HG03575 (cell line): ENCODE results near the gene VWA5B1.
"Not testable (repeated sequence)": the region's sequence is repeated elsewhere in the genome, so short reads cannot be mapped to it uniquely, and the experiment has no call there.

Experiments
- ATAC-seq: cut with Tn5 transposase; IDR thresholded peaks from one replicate; pipeline ENCODE4 v1.9.1; 2021; ENCODE audit not compliant: unreplicated experiment, insufficient number of reproducible peaks, low FRiP score; ENCODE audit errors: extremely low read depth

The VWA5B1 gene, protein sequence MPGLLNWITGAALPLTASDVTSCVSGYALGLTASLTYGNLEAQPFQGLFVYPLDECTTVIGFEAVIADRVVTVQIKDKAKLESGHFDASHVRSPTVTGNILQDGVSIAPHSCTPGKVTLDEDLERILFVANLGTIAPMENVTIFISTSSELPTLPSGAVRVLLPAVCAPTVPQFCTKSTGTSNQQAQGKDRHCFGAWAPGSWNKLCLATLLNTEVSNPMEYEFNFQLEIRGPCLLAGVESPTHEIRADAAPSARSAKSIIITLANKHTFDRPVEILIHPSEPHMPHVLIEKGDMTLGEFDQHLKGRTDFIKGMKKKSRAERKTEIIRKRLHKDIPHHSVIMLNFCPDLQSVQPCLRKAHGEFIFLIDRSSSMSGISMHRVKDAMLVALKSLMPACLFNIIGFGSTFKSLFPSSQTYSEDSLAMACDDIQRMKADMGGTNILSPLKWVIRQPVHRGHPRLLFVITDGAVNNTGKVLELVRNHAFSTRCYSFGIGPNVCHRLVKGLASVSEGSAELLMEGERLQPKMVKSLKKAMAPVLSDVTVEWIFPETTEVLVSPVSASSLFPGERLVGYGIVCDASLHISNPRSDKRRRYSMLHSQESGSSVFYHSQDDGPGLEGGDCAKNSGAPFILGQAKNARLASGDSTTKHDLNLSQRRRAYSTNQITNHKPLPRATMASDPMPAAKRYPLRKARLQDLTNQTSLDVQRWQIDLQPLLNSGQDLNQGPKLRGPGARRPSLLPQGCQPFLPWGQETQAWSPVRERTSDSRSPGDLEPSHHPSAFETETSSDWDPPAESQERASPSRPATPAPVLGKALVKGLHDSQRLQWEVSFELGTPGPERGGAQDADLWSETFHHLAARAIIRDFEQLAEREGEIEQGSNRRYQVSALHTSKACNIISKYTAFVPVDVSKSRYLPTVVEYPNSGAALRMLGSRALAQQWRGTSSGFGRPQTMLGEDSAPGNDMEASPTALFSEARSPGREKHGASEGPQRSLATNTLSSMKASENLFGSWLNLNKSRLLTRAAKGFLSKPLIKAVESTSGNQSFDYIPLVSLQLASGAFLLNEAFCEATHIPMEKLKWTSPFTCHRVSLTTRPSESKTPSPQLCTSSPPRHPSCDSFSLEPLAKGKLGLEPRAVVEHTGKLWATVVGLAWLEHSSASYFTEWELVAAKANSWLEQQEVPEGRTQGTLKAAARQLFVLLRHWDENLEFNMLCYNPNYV

DNA sequence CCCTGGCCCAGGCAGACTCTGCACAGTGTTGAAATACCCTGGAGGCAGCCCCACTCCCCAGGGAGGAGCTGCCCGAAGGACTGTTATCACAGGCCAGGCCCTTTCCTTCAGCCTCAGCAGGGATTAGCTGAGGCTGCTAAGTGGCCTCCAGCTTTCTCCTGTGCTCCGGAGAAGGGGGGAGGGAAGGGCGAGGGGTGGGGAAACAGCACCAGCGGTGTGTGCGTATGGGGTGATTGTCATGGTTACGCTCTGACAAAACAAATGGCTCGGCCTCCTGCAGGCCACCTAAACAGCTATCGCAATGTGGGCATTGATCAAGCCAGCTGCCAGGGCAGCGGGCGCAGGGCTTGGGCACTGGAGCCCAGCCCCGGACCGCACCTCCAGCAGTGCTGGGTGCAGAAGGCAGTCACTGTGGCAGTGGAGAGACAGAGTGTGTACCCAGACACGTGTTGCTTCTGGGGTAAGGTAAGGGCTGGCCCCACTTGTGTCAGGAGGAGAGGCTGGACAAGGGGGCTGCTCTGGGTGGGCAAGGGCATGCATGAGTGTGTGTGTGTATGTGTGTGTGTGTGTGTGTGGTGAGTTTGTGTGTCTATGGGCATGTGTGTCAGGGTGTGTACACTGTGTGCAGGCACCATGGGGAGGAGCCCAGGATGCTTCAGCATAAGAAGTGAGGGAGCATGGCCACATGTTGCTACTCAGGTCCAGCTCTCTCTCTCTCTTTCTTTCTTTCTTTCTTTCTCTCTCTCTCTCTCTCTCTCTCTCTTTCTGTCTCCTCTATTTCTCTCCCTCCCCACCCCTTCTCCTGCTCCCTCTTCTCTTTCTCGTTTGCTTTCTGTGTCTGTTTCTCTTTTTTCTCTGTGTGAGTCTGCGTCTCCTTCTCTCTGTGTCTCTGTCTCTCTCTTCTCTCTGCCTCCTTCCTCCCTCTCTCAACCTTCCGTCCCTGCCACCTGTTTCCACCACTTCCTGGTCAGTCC lies at the start of gene VWA5B1:
Gene VWA5B1, plus strand, starts transcription at position 252 of the 974 bp plus-strand sequence. CDS start 19,727 bp downstream, outside the sequence.
- no peak for ATAC-seq

DNA sequence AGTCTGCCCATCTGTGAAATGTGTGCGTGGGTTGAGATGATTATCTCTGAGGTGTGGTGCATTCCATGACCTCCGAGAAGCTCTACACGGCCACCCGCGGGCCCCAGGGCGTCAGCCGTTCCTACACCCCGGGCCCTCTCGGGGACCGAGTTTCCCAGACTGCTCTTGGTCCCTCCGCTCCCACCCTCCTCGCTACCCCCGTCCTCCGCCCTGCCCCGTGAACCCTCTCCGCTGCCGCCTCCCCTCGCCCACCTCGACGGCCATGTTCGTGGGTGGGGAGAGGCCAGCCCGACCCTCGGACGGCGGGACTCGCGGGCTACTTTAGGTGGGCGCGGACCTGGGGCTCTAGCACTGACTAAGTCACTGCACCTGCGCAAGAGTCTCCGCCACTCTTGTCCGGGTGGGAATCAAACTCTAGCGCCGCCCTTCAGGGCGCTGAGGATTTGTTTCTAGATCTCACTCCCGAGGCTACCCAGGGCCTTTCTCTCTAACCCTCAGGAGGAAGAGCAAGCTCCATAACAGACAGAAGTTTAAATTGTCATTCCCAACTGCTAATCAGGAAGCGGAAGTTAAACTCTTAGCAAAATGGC lies 47.7 kb upstream of the VWA5B1 start:
- ATAC-seq: no peak

DNA sequence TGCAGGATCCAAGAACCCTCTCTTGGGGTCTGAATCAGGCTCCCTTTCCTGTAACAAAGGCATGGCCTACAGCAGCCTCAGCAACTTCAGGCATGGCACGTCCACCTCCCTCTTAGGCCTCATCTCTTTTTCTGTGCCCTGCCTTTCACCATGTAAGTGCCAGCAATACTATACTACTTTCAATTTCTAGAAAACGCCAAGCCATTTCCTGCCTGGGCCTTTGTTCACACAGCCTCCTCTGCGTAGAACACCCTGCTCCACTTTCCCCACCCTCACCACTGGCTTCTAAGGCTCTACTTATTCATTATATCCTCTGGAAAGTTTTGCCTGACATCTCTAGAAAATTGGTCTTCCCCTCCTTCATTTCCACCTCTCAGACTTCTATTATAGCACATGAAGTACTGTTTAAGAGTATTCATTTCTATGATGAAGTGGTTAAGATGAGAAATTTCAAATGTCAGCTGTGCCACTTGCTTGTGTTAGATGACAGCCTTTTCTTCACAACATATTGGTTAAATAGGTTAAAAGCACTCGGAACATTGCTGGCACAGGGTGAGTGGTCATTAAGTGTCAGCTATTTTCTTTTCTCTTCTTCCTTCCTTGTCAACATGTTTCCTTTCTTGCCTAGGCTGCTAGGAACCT lies 41.6 kb upstream of the VWA5B1 start:
- ATAC-seq: no peak

DNA sequence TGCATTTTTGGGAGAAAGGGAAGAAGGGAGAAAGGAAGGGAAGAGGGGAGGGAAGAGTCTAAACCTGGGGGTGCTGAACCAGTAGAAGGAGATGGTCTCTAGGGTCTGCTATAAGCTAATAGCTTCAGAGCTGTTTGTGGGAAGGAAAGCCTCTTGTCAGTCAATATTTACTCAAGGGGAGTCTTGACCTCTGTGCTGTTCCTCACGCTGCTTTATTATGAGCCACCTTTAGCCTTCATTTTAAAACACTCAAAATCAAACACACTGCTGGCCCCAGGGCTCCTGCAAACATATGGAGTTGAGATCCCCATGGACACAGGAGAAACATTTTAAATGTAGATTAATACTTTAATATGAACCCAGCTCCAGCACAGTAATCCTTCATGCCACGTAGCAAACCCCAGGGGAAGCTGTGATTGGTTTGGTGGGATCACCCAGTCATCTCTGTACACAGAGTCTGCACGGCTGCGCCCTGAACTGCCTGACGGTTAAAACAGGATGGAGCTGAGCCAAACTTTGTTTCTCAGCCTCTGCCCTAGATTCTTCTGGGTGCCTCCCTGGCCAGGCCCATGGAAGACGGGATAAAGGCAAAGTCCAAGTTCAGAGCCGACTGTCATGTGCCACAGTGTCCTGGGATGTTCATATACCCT lies 40.2 kb upstream of the VWA5B1 start:
- ATAC-seq: no peak

DNA sequence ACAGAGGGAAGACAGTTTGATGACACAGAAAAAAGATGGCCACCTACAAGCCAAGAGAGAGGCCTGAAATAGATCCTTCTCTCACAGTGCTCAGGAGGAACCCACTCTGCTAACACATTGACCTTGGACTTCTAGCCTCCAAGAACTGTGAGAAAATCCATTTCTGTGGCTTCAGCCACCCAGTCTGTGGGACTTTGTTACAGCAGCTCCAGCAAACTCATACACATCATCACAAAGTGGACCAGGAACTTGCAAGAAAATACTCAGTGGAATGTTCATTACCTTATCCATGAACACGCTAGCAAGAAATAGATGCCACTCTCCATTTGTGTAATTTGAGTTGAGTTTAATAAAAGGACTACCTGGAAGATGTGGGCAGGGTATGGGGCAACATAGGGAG lies 38.1 kb upstream of the VWA5B1 start:
- ATAC-seq: no peak

DNA sequence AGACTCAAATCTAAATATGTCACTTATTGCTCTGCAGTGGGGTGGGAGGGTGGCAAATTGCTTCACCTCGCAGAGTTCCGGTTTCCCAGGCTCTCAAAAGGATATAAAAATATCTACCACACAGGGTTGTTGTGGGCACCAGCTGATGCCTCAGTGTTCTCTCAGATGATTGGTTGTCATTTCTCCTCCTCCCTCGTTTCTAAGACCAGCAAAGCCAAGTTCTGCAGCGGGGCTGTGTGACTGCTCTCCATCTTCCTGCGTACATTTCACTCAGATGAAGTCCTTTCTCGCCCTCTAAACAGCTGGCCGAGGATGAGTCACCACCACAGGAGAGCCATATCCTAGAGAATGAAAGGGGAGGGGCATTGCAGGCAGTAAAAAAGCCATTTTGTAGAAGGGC lies 35.0 kb upstream of the VWA5B1 start:
- no peak for ATAC-seq

DNA sequence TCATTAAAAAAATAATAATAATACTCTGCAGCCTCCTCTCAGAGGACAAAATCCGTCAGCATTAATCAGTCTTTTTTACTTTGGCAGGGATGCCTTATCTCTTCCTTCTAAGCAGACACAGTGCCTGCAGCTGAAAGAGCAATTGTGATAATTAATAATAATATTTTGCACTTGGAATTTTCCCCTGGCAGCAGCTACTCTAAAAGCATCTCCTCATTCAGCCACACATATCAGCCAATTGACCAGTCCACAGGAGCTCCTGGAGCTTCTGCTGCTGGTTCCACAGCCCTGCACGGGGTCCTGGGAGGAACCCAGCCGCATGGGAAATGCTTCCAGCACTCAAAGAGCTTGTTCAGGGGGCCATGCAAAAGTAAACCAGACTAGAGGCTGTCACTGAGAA lies 31.0 kb upstream of the VWA5B1 start:
- ATAC-seq: no peak

DNA sequence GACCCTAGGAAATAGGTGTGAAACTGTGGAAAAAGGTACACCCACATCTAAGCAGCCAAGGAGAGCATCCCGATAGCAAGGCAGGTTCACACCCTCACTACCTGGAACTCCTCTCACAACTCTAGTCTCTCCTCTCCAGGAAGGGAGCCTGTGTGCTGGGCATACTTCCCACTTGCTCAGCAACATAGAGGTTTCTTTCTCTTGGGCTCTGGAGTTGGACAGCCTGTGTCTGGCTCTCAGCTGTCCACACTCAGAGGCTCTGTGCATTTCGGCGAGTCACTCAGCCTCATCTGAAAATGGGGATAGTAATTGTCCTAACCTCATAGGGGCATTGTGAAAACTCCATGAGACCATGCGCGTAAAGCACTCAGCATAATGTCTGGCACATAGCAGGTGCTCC lies 29.6 kb upstream of the VWA5B1 start:
- no peak for ATAC-seq

DNA sequence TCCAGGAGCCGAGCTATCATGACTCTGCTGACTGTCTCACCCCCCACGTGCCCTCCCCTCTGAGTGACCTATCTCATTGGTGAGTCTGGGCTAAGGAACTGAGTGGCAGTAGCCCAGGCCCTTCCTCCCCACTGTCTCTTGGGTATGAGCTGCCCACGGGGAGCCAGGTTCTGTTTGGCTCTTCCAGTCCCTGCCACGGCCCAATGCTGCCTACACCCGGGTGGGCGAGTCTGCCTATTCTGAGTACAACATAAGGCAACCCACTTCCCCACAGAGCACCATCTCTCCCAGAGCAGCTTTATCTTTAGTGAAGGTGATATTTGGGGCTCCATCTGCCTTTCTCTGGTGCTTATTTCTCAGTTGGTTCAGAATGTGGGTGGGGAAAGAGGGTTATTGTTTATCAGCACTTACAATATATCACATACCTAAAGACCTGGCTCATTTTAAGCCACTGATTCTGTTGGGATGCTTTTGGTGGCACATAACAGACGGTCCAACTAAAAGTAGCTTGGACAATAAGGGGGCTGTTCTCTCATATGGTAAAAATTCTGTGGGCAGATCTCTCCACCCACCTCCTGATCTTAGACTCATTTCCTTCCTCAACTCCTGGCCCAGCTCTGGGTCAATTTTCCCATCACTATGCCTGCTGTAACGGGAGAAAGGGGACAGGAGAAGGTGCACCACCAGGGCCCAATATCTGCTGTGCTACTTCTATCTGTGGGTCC lies 27.7 kb upstream of the VWA5B1 start:
- ATAC-seq: no peak

DNA sequence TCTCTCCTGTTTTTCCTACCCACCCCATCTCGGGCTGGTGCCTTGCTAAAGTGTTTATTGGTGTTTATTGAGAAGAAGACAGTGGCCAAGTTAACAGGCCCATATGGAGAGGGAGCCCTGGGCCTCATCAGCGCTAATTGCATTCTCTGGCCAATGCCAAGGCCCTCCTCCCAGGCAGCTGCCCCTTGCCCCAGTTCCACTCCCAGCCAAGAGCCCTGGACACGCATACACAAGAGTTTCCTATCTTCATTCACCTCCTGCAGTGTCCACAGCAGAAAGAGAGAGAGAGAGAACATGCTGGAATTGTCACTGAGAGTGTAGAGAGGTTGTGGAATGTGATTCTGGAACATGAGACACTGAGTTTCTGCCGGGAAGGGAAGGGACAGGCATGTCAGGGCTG lies 25.4 kb upstream of the VWA5B1 start:
- no peak for ATAC-seq

DNA sequence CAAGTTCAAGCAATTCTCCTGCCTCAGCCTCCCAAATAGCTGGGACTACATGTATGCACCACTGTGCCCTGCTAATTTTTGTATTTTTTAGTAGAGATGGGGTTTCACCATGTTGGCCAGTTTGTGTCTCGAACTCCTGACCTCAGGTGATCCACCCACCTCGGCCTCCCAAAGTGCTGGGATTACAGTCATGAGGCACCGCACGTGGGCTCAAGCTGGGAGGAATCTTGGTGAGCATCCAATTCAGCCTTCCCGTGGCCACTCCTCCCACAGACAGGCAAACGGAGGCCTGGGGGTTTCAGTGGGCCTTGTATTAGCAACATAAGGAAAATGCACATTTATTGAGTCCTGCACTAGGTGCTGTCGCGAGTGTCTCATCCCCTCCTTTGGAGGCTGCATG lies 24.5 kb upstream of the VWA5B1 start:
- ATAC-seq: no peak

DNA sequence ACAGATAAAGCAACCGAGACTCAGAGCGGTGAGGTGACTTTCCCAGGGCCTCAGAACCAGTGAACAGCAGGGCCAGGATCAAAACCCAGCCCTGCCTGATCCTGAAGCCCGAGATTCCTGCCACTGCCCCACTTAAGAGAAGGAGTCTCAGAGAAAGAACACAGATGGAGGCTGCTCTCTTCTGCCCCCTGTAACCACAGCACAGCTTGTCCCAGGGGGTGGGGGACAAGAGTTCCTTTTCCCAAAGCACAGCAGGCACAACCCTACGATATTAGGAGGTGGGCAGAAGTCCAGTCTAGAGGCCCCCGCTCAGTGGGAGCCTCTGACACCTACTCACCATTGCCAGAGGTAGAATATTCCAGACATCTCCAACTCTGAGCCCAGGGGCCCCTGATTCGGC lies 24.0 kb upstream of the VWA5B1 start:
- no peak for ATAC-seq

DNA sequence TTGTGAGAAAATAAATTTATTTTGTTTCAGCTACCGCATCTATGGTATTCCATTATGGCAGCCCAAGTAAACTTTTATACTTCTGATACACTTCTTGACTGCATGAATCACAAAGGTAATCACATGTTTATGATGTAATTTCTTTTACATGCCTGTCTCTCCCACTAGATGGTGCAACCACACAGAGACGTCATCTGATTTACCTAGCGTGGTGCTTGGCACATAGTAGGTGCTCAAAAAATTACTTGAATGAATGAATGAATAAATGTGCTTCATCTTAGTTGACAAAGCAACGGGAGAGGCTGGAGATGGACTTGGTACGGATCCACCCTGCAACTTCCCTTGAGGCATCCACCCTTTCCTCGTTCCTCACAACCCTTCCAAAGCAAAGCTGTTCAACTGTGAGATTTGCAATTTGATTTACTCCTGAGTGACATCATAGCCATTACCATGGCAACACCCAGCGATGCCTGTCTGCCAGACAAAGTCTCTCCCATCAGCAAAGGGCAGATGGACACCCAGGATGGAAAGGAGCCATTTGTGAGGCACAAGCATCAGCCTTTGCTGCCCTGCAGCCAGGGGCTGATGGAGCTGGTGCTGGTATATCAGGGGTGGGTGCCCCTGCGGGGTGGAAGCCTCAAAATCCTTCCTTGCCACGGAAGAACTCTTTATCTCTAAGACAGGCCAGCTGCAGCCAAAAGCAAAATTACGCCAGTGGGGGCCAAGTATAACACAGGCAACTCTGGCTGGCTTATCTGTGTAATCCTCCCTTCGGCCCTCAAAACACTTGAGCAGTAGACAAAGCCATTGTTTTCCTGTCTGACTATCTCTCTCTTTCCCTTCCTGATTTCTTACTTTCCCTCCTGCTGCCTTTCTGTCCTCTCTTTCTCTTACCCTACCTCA lies 18.9 kb upstream of the VWA5B1 start:
- ATAC-seq: no peak

DNA sequence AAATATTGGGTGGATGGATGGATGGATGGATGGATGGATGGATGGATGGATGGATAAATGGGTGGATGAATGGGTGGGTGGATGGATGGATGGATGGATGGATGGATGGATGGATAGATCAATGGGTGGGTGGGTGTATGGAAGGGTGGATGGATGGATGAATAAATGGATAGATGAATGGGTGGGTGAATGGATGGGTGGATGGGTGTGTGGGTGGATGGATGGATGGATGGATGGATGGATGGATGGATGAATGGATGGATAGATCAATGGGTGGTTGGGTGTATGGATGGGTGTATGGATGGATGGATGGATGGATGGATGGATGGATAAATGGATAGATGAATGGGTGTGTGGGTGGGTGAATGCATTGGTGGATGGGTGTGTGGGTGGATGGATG lies 17.0 kb upstream of the VWA5B1 start:
- ATAC-seq: not testable (repeated sequence)

DNA sequence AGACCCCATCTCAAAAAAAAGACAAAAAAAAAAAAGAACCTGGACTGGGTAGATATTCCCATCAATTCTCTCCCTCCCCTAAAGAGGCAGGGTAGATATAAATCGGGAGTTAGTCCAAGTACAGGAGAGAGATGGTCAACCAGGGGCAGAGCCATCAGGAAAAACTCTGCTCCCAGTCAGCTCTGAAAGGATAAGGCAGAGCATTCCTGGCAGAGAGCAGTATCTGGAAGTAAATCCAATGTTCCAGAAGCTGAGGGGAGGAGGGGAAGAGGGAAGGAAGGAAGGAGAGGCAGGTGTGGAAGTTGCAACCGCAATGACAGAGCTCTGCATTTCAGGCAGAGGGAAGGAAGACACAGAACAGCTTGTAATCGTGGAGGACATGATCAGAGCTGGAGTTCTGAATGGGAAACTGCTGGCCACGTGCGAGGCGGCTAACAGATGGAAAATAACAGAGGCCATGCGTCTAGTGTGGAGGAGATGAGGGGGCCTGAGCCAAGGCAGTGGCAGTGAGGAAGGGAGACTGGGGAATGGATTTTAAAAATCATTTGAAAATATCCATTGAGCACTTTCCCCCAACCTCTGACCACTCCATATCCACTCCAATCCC lies 15.3 kb upstream of the VWA5B1 start:
- ATAC-seq: no peak
